Gastroesophageal sphincter (tissue), 3 donors: ENCODE data around the gene ACSS1.
"Not testable (repeated sequence)": the region's sequence is repeated elsewhere in the genome, so short reads cannot be mapped to it uniquely, and the experiment has no call there.

Source experiments
- CTCF ChIP-seq, 4 experiments: fragments of 200-600 bp in 2 of 4; fragments of 450-650 bp in 2 of 4; sonication (generic) in 1 of 4; IDR thresholded peaks; one replicate each; pipeline ENCODE4 v1.5.1; 2017 to 2019; ENCODE audit warnings: antibody characterized with exemption in 4 of 4, mild to moderate bottlenecking in 2 of 4, moderate library complexity in 2 of 4
- EP300 ChIP-seq: sonication (generic); formaldehyde crosslinking; IDR thresholded peaks from one replicate; pipeline ENCODE4 v1.6.1; 2017; ENCODE audit warnings: antibody characterized with exemption, mild to moderate bottlenecking
- POLR2A ChIP-seq, 2 donors: fragments of 450-650 bp; IDR thresholded peaks; one replicate each; pipeline ENCODE4 v1.6.1; 2017; ENCODE audit warnings: antibody characterized with exemption in 2 of 2, mild to moderate bottlenecking in 2 of 2, moderate library complexity in 1 of 2

DNA sequence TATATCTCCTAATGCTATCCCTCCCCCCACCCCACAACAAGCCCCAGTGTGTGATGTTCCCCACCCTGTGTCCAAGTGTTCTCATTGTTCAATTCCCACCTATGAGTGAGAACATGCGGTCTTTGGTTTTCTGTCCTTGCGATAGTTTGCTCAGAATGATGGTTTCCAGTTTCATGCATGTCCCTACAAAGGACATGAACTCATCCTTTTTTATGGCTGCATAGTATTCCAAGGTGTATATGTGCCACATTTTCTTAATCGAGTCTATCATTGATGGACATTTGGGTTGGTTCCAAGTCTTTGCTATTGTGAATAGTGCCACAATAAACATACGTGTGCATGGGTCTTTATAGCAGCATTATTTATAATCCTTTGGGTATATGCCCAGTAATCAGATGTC, 56.6 kb downstream of the ACSS1 start:
- TF ChIP-seq CTCF (IDR thresholded peaks at IDR 0.05); POLR2A (IDR thresholded peaks at IDR 0.05); EP300: not testable (repeated sequence)
